GM13977 (cell line): ENCODE measurements around the gene HPN.
"Not testable (repeated sequence)": the region's sequence is repeated elsewhere in the genome, so short reads cannot be mapped to it uniquely, and the experiment has no call there.

ENCODE experiments used
- DNase-seq: peaks from one replicate; pipeline ENCODE4 v3.0.0; 2012; ENCODE audit warnings: low spot score
- CTCF ChIP-seq: IDR thresholded peaks from 2 replicates; pipeline ENCODE4 v1.5.1; 2012; ENCODE audit warnings: mild to moderate bottlenecking, control low read depth; ENCODE audit not compliant: insufficient read depth; ENCODE audit errors: extremely low read depth, missing control alignments
- in situ Hi-C: fragments of 300-500 bp; cut with MboI; formaldehyde crosslinking; loops from one replicate; pipeline ENCODE4 v1.12.0; 2022; ENCODE audit warnings: low sequenced_read_pairs, low pct_unique_long_range_greater_than_20kb, mixed read lengths, inconsistent platforms; ENCODE audit not compliant: unreplicated experiment

The HPN gene

GRCh38 chr19:35099155-35099896 is 57.8 kb downstream of the HPN start:
- in situ Hi-C loops = no loop called here
- TF ChIP-seq CTCF = no peak
- no peak for DNase-seq

- TF ChIP-seq CTCF = no peak
- DNase-seq = no peak
- in situ Hi-C loops = no loop called here
These were observed 58.4 kb downstream of the HPN start for GRCh38 chr19:35099897-35100275.

GRCh38 chr19:35100588-35101533 is 59.3 kb downstream of the HPN start:
- DNase-seq = no peak
- in situ Hi-C loops = no loop called here
- no peak for TF ChIP-seq CTCF

- DNase-seq, in situ Hi-C loops: not testable (repeated sequence)
These were observed 60.4 kb downstream of the HPN start for GRCh38 chr19:35101949-35102348.

- in situ Hi-C loops, DNase-seq: not testable (repeated sequence)
These were observed 62.1 kb downstream of the HPN start for GRCh38 chr19:35103614-35104013.

- in situ Hi-C loops = no loop called here
- DNase-seq = no peak
These were observed 62.8 kb downstream of the HPN start for GRCh38 chr19:35104361-35104760.

GRCh38 chr19:35105047-35105410 is 63.5 kb downstream of the HPN start:
- no peak for DNase-seq
- in situ Hi-C loops = no loop called here
- no peak for TF ChIP-seq CTCF

More at GRCh38 chr19:35104361-35104760, 62.8 kb downstream of the HPN start:
- TF ChIP-seq CTCF = no peak
